GM10266 (cell line): ENCODE data around the gene HERPUD2.
"Not testable (repeated sequence)": the region's sequence is repeated elsewhere in the genome, so short reads cannot be mapped to it uniquely, and the experiment has no call there.

Experiments used
- DNase-seq: peaks from one replicate; pipeline ENCODE4 v3.0.0; 2012; ENCODE audit errors: extremely low spot score
- CTCF ChIP-seq: IDR thresholded peaks from 2 replicates; pipeline ENCODE4 v1.5.1; 2012; ENCODE audit warnings: mild to moderate bottlenecking, low read depth; ENCODE audit not compliant: control insufficient read depth, insufficient read depth; ENCODE audit errors: missing control alignments

HERPUD2 gene

GRCh38 chr7:35694161-35694783 lies 663 bp downstream of the HERPUD2 start:
- TF ChIP-seq CTCF, result no peak
- peak; percentile 24 for DNase-seq

GRCh38 chr7:35691827-35692307 lies 3.1 kb downstream of the HERPUD2 start:
- TF ChIP-seq CTCF, result no peak
- peak; percentile 61 for DNase-seq

- peak; percentile 25 for DNase-seq
- no peak for TF ChIP-seq CTCF
Observed at GRCh38 chr7:35691366-35691765, 3.6 kb downstream of the HERPUD2 start.

GRCh38 chr7:35690614-35691013 lies 4.3 kb downstream of the HERPUD2 start:
- not testable (repeated sequence) for DNase-seq

GRCh38 chr7:35685781-35686180 lies 9.2 kb downstream of the HERPUD2 start:
- TF ChIP-seq CTCF, result no peak
- DNase-seq, result no peak

- no peak for DNase-seq
- no peak for TF ChIP-seq CTCF
Observed at GRCh38 chr7:35681231-35682029, 13.5 kb downstream of the HERPUD2 start.

GRCh38 chr7:35680403-35681013 lies 14.4 kb downstream of the HERPUD2 start:
- DNase-seq, result no peak
- TF ChIP-seq CTCF, result no peak
